Activated naive CD8-positive, alpha-beta T cell treated with anti-CD3 and anti-CD28 coated beads, Interleukin-2, amount 10 ng/mL, durations not matched to agents 7 days and 5 days (primary cell): ENCODE data around the gene CCNYL1. TPM values are rescaled to one million over a fixed set of nuclear protein-coding genes. Genes with fewer than 3 reads are reported as not detected.
A peak's percentile ranks its signal among the peaks of the same experiment; 100 is the strongest.
"Not testable (repeated sequence)": the region's sequence is repeated elsewhere in the genome, so short reads cannot be mapped to it uniquely, and the experiment has no call there.

Source experiments
- ATAC-seq: fragments of 150-1000 bp; cut with Tn5 transposase; one replicate; pipeline ENCODE4 v1.10.0; 2021; ENCODE audit warnings: low read depth, moderate library complexity
- POLR2A ChIA-PET: fragments of 350-600 bp; sonication (Branson Sonifier 250); formaldehyde crosslinking; loops from one replicate; lab custom pipeline; 2021; ENCODE audit warnings: antibody characterized with exemption; lab: Charles Lee
- DNase-seq: peaks from one replicate; pipeline ENCODE4 v3.0.0; 2021
- H3K27ac Mint-ChIP-seq: one replicate; pipeline ENCODE4 v1.8.0; 2022; ENCODE audit warnings: mild to moderate bottlenecking, mixed read lengths
- H3K27me3 Mint-ChIP-seq: one replicate; pipeline ENCODE4 v1.8.0; 2022; ENCODE audit warnings: mild to moderate bottlenecking, moderate library complexity, mixed read lengths
- H3K36me3 Mint-ChIP-seq: one replicate; pipeline ENCODE4 v1.8.0; 2021; ENCODE audit warnings: mild to moderate bottlenecking, mixed read lengths
- H3K4me1 Mint-ChIP-seq: one replicate; pipeline ENCODE4 v1.8.0; 2021; ENCODE audit warnings: mixed read lengths
- H3K4me3 Mint-ChIP-seq: one replicate; pipeline ENCODE4 v1.8.0; 2022; ENCODE audit warnings: mild to moderate bottlenecking, moderate library complexity, mixed read lengths
- H3K9me3 Mint-ChIP-seq: one replicate; pipeline ENCODE4 v1.8.0; 2021; ENCODE audit warnings: mixed read lengths
- total RNA-seq, 2 experiments: library from RNA; stranded (reverse); gene quantifications; one replicate each; pipeline ENCODE4 v1.2.3, GENCODE V29; 2021

The CCNYL1 gene
- total RNA-seq, 2 experiments from 2014 or later: 6.3 to 8.0 TPM

DNA sequence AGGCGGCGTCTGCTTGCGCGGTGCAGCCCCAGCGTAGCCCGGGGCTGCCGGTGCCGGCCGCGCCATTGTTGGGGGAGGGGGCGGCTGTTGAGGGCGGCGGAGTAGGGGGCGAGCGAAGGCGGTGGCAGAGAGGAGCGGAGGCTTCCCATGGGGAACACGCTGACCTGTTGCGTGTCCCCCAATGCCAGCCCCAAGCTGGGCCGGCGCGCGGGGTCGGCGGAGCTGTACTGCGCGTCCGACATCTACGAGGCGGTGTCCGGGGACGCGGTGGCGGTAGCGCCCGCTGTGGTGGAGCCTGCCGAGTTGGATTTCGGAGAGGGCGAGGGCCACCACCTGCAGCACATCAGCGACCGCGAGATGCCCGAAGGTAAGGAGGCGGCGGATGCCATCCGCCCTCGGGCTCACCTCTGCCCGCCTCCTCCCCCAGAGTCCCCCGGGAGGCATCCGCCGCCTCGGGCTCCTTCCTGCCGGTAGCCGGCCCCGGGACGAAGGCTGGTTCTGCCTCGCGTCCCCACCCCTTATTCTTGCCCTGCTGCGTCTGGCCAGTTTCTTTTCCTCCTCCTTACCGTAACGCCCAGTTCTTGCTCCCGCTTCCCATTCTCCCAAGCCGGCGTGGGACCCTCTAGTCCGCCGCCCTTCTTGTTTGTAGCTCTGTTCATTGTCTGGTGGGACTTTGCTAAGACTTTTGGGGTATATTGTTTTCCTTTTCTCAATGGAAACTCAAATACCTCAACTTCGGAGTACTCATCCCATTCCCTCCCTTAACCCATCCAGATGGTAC, 500 bp downstream of the CCNYL1 start:
- peak; percentile 72 for DNase-seq
- POLR2A ChIA-PET: interaction anchor here (0.8 to 2.4 kb wide), 10 partner anchors 11 to 946 kb away, joined by 3 to 24 read pairs (median 4); partner anchors contain the start of genes CREB1, FASTKD2 and METTL21A
- Mint-ChIP-seq H3K4me1 (peaks cover 17% of the 10 kb centered on the region), H3K9me3 (no peaks in the 10 kb centered on the region), H3K27ac (peak overlapping the region; percentile 74), H3K36me3 (peaks cover 3% of the 10 kb centered on the region), H3K27me3 (no peaks in the 10 kb centered on the region), H3K4me3 (peak overlapping the region; percentile 90)
- peak; percentile 21 for ATAC-seq

DNA sequence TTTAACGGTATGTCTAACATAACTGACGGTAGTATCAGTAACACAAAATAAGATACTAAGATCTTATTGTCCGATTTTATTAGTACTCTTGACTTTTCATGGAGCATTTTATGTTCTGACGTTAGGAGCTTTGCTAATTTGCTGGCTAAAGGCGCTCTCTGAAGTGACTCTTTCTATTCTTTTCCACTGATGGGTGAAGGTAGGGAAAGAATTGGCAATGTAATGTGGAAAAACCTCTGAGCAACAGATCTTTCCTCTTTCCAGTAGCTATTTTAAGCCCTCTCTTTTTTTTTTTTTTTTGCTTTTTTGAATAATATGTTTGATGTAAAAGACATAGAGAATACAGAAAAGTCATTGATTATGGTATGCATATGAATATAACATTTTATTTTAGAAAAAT, 4.6 kb downstream of the CCNYL1 start:
- H3K27me3 Mint-ChIP-seq: no peaks in the 10 kb centered on the region
- no peak for DNase-seq
- POLR2A ChIA-PET: no interaction called here
- no peaks in the 10 kb centered on the region for H3K9me3 Mint-ChIP-seq
- ATAC-seq: no peak
- H3K36me3 Mint-ChIP-seq: peaks cover 7% of the 10 kb centered on the region
- H3K27ac Mint-ChIP-seq: no peak overlapping the region
- no peak overlapping the region for H3K4me3 Mint-ChIP-seq
- peaks cover 12% of the 10 kb centered on the region for H3K4me1 Mint-ChIP-seq

DNA sequence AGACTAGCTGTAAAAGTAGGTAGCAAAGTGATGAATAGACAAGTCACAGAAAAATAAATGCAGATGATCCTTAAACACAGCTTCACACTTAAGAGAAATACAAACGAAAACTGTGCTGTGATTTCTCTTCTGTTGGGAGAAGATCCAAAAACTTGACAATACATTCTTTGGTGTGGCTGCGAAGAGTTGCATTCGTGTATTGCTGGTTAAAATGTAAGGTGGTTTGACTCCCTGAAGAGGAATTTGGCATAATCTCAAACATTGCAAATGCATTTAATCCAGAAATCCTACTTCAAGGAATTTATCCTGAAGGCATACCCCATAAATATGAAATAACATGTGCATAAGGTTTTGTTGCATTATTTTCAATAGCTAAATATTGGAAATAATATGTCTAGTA, 7.1 kb downstream of the CCNYL1 start:
- peaks cover 8% of the 10 kb centered on the region for H3K4me1 Mint-ChIP-seq
- no peak overlapping the region for H3K27ac Mint-ChIP-seq
- H3K9me3 Mint-ChIP-seq: no peaks in the 10 kb centered on the region
- no peak for DNase-seq
- POLR2A ChIA-PET: no interaction called here
- no peaks in the 10 kb centered on the region for H3K27me3 Mint-ChIP-seq
- no peak overlapping the region for H3K4me3 Mint-ChIP-seq
- H3K36me3 Mint-ChIP-seq: peaks cover 7% of the 10 kb centered on the region
- ATAC-seq: no peak

DNA sequence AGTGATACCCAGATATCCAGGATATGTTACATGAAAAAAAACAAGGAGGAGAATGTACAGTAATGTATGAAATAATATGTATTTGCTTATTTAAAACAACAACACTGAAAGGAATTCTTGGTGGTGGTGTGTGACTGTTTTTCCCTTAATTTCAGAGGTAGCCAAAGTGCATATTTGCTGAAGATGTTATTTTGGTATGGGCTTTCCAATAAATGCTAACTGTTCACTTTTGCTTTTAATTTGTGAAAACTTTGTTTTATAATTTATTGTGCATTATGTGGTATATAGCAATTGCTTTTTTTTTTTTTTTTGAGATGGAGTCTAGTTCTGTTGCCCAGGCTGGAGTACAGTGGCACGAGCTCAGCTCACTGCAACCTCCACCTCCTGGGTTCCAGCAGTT, 7.6 kb downstream of the CCNYL1 start:
- no peak for ATAC-seq
- H3K4me1 Mint-ChIP-seq: peaks cover 5% of the 10 kb centered on the region
- no peaks in the 10 kb centered on the region for H3K27me3 Mint-ChIP-seq
- H3K9me3 Mint-ChIP-seq: no peaks in the 10 kb centered on the region
- H3K27ac Mint-ChIP-seq: no peak overlapping the region
- POLR2A ChIA-PET: no interaction called here
- peaks cover 7% of the 10 kb centered on the region for H3K36me3 Mint-ChIP-seq
- DNase-seq: no peak
- H3K4me3 Mint-ChIP-seq: no peak overlapping the region

DNA sequence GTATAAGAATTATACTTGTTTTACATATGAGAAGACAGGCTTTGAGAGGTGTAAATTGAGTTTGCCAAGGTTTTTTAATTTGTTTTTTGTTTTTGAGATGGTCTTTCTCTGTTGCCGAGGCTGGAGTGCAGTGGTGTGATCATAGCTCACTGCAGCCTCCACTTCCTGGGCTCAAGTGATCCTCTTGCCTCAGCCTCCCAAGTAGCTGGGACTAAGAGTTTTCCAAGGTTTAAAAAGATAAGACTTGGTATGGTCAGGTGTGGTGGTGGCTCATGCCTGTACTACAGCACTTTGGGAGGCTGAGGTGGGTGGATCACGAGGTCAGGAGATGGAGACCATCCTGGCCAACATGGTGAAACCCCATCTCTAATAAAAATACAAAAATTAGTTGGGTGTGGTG, 8.2 kb downstream of the CCNYL1 start:
- DNase-seq, POLR2A ChIA-PET, H3K4me3 Mint-ChIP-seq, H3K27ac Mint-ChIP-seq, H3K36me3 Mint-ChIP-seq, H3K27me3 Mint-ChIP-seq, H3K4me1 Mint-ChIP-seq, ATAC-seq, H3K9me3 Mint-ChIP-seq: not testable (repeated sequence)

DNA sequence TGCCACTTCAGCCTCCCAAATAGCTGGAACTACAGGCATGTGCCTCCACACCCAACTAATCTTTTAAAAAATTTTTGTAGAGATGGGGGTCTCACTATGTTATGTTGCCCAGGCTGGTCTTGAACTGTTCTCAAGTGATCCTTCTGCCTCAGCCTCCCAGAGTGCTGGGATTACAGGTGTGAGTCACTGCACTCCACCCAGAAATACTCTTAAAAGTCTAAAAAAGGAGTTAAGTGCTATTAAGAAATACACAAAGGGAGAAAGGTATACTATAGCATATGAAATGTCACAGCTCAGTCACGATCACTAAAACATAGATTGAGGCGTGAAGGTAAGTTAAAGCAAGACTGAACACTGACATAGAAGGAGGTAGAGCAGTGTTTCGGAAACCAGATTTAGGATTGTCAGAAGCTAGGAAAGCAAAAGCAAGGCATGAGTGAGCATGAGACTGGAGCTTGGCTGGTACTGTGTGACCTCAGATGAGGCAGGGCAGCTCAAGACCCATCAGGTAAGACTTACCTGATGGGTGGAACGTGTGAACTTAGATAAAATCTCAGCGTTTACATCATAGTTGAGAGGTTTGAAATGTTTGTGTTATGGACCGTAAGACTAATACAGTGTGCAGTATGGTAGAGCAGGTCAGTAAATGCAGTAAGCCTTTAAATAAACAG, 9.2 kb downstream of the CCNYL1 start:
- no peaks in the 10 kb centered on the region for H3K27me3 Mint-ChIP-seq
- ATAC-seq: no peak

DNA sequence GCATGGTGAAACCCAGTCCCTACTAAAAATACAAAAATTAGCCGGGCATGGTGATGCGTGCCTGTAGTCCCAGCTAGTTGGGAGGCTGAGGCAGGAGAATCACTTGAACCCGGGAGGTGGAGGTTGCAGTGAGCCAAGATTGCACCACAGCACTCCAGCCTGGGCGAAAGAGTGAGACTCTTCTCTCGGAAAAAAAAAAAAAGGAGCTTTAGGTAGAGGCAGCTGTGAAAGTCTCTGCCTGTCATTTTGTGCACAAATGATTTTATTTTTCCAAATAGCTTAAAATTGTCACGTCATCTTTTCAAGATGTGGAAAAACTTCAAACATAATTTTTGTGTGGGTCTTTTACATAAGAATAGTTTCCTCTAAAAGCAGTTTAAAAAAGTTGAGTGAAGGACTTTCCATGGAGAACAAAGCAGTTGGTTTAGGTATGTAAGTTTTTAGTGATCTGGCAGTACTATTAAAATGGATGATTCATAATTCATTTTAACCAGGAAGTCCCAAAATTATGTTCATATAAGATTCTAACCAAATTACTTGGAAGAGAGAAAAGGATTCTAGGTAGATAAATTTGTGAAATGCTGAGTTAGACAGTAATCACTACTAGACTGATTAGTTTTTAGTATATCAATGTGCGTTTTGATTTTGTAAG, 11.5 kb downstream of the CCNYL1 start:
- Mint-ChIP-seq H3K4me3 (no peak overlapping the region), H3K36me3 (peaks cover 2% of the 10 kb centered on the region), H3K27me3 (no peaks in the 10 kb centered on the region), H3K9me3 (no peaks in the 10 kb centered on the region), H3K27ac (no peak overlapping the region), H3K4me1 (peaks cover 8% of the 10 kb centered on the region)
- ATAC-seq (no peak), DNase-seq (no peak)
- POLR2A ChIA-PET: interaction anchor here (1.1 kb wide), 1 partner anchor 11 kb away, joined by 4 read pairs; the partner anchor contains the start of gene CCNYL1

More for the DNA sequence above, 9.2 kb downstream of the CCNYL1 start:
- H3K4me1 Mint-ChIP-seq: peaks cover 3% of the 10 kb centered on the region
- no peaks in the 10 kb centered on the region for H3K9me3 Mint-ChIP-seq
- H3K4me3 Mint-ChIP-seq: no peak overlapping the region
- no peak overlapping the region for H3K27ac Mint-ChIP-seq
- POLR2A ChIA-PET: interaction anchor here (0.7 kb wide), 1 partner anchor 47 kb away, joined by 3 read pairs; no protein-coding TSS in a partner anchor
- peaks cover 5% of the 10 kb centered on the region for H3K36me3 Mint-ChIP-seq
- no peak for DNase-seq

DNA sequence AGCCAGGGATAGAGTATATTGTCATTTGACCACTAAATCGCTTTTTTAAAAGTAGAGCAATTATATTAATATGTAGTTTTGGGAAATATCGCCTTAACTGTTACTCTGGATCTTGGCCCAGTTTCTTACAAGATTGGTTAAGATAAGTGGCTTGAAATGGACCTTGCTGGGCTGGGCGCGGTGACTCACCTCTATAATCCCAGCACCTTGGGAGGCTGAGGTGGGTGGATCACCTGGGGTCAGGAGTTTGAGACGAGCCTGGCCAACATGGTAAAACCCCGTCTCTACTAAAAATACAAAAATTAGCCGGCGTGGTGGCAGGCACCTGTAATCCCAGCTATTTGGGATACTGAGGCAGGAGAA, 12.0 kb downstream of the CCNYL1 start:
- DNase-seq, ATAC-seq, H3K27me3 Mint-ChIP-seq, H3K9me3 Mint-ChIP-seq, H3K36me3 Mint-ChIP-seq, H3K4me3 Mint-ChIP-seq, H3K4me1 Mint-ChIP-seq, H3K27ac Mint-ChIP-seq: not testable (repeated sequence)
- POLR2A ChIA-PET: interaction anchor here (1.1 kb wide), 1 partner anchor 11 kb away, joined by 4 read pairs; the partner anchor contains the start of gene CCNYL1

DNA sequence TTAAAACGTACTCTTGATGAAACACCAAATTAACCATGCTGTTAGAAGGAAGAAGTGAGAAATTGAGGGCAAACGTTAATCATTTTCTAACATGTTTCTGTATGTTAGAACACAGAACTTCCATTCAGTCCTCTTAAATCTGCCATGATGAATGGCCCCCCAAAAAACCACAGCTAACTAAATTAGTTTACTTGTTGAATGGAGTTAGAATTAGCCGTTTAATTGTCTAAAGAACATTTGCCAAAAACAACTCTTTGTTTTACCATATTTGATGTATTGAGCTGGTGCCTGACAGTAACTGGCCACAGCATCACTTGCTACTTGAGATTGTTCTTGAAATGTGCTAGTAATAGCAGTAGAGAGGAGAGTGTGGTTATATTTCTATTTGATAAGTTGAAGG, 12.7 kb downstream of the CCNYL1 start:
- no peaks in the 10 kb centered on the region for H3K27me3 Mint-ChIP-seq
- peaks cover 2% of the 10 kb centered on the region for H3K36me3 Mint-ChIP-seq
- peaks cover 8% of the 10 kb centered on the region for H3K4me1 Mint-ChIP-seq
- ATAC-seq (no peak), DNase-seq (no peak)
- H3K9me3 Mint-ChIP-seq: no peaks in the 10 kb centered on the region
- H3K4me3 Mint-ChIP-seq: no peak overlapping the region
- POLR2A ChIA-PET: no interaction called here
- H3K27ac Mint-ChIP-seq: no peak overlapping the region

DNA sequence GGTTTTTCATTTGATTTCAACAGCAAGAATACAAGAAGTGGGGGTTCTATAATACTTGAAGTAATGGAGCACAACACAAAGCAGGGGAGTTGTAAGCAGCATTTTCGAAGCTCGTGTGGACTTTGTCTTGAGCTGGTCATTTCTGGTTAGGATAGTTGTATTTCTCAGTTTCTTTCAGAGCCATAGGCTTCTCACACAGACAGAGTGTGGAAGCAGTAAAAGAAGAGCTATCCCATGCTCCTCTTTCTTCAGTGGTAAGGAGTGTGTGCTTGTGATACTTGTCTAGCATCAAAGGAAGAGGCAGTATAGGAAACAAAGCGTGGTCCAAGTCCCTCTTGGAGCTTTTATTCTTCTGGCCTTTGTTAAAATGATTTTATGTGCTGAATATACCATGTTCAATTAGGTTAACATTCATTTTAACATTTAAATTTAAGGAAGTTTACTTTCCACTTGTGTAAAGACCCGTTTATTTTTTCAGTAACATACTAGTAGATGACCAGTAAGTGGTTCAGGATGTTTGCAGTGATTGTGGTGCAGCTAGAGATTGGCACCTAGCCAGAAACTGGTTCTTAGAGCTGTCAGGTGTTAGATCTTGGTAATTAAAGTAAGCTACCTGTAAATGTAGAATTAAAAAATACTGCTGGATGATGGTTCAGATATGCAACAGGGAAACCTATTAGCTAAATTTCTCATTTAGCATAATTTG, 14.6 kb downstream of the CCNYL1 start:
- no peak for ATAC-seq
- Mint-ChIP-seq H3K9me3 (no peaks in the 10 kb centered on the region), H3K36me3 (peaks cover 5% of the 10 kb centered on the region), H3K4me3 (no peak overlapping the region), H3K27ac (no peak overlapping the region), H3K27me3 (no peaks in the 10 kb centered on the region), H3K4me1 (peaks cover 8% of the 10 kb centered on the region)
- no peak for DNase-seq
- POLR2A ChIA-PET: interaction anchor here (0.7 kb wide), 1 partner anchor 14 kb away, joined by 3 read pairs; the partner anchor contains the start of gene CCNYL1

DNA sequence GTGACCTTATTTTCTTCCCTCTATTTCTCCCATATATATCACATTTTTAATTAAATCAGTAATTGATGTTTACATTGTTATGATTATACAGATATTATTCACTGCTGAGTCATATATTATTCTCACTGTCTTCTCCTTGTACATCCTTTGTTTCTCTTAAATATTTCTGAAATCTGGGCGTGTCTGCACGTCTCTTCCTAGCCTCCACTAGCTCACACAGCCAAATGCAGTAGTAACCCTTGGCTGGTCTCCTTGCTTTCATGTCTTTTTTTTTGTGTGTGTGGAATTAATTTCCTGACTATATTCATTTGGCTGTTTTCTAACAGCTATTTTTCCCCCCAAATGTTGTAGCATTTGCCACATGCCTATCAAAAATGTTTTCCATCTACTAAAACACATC, 15.8 kb downstream of the CCNYL1 start:
- Mint-ChIP-seq H3K27ac (no peak overlapping the region), H3K4me3 (no peak overlapping the region), H3K36me3 (peaks cover 6% of the 10 kb centered on the region), H3K27me3 (no peaks in the 10 kb centered on the region), H3K4me1 (peaks cover 8% of the 10 kb centered on the region), H3K9me3 (no peaks in the 10 kb centered on the region)
- ATAC-seq (no peak), DNase-seq (no peak)
- POLR2A ChIA-PET: interaction anchor here (0.7 kb wide), 1 partner anchor 102 kb away, joined by 4 read pairs; no protein-coding TSS in a partner anchor

DNA sequence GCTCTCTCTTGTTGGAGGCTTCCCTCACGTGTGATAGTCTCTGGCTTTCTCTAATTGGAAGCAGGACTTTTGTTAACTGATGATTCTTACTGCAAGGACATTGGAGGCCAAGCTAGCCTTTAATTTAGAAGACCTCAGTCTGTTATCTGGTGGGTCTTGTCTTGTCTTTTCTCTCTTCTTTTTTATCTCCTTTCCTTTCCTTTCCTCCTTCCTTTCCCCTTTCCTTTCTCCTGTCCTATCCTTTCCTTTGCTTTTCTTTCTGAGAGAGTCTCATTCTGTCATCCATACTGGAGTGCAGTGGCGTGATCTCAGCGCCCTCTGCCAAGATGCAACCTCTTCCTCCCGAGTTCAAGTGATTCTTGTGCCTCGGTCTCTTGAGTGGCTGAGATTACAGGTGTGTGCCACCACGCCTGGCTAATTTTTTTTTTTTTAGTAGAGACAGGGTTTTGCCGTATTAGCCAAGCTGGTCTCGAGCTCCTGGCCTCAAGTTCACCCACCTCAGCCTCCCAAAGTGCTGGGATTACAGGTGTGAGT, 18.1 kb downstream of the CCNYL1 start:
- no peaks in the 10 kb centered on the region for H3K9me3 Mint-ChIP-seq
- POLR2A ChIA-PET: no interaction called here
- no peak for DNase-seq
- H3K27me3 Mint-ChIP-seq: no peaks in the 10 kb centered on the region
- peaks cover 7% of the 10 kb centered on the region for H3K36me3 Mint-ChIP-seq
- no peak overlapping the region for H3K4me3 Mint-ChIP-seq
- H3K4me1 Mint-ChIP-seq: peaks cover 5% of the 10 kb centered on the region
- ATAC-seq: no peak
- H3K27ac Mint-ChIP-seq: no peak overlapping the region

DNA sequence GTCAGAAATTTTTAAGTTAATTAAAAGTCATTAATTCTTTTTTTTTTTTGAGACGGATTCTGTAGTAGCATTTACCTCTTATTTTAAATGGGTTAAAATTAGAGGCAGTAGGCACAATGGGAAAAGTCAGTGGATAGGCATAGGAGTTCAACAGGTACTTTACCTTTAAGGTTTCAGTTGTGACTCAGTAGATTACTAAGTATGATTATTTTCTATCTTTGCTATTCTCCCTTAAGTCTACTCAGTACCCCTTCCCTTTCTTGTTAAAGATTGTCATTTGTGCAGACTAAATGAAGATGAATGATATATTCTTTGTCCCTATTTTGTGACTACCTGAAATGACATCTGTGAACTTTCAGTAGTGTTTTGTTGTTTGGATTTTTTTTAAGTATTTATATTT, 19.7 kb downstream of the CCNYL1 start:
- Mint-ChIP-seq H3K9me3 (no peaks in the 10 kb centered on the region), H3K4me1 (peaks cover 5% of the 10 kb centered on the region), H3K4me3 (no peak overlapping the region), H3K36me3 (peaks cover 7% of the 10 kb centered on the region), H3K27ac (no peak overlapping the region), H3K27me3 (no peaks in the 10 kb centered on the region)
- POLR2A ChIA-PET: no interaction called here
- no peak for DNase-seq
- no peak for ATAC-seq
